Sigmoid colon (tissue), 7 donors: Measurements from ENCODE around the gene ZNF81. TPM values are rescaled to one million over a fixed set of nuclear protein-coding genes. Genes with fewer than 3 reads are reported as not detected.

Source experiments
- polyA plus RNA-seq, 3 donors: library from polyadenylated mRNA; stranded (reverse); fragments of 200-250 nt; gene quantifications; one replicate each; pipeline ENCODE4 v1.2.3, GENCODE V29; 2013
- total RNA-seq, 4 donors: library from RNA; depleted of rRNA; stranded (reverse); fragments of >200 nt; gene quantifications; one replicate each; pipeline ENCODE4 v1.1.0, GENCODE V29; 2016
- donor health status: healthy with polysubstance abuse.
- donor health status: Bipolar disorder and iron deficiency.
- donor health status: healthy.

Gene ZNF81
- total and polyA plus RNA-seq, 7 donors = 0.60 to 16.0 (median 4.4) TPM

Other genes starting within 250 kb of the ZNF81 start
- gene SYN1, start 217.0 kb upstream of the ZNF81 start, total RNA-seq = 1 to 10 TPM in 2 of 4 donors, under 1 TPM in 2; 0.16 to 1.4 (median 1.0) TPM
- 1 to 10 TPM in 1 of 3 donors, under 1 TPM in 1, not detected in 1; 0.46 to 1.6 TPM for gene SYN1, start 217.0 kb upstream of the ZNF81 start, polyA plus RNA-seq
- 10 to 100 TPM in 3 of 4 donors, 1 to 10 TPM in 1; 6.1 to 14.3 (median 10.9) TPM for gene CFP, start 207.0 kb upstream of the ZNF81 start, total RNA-seq
- 1 to 10 TPM; 3.0 to 7.0 (median 4.4) TPM for gene CFP, start 207.0 kb upstream of the ZNF81 start, polyA plus RNA-seq
- 10 to 100 TPM; 12.1 to 18.8 (median 16.8) TPM for gene ELK1, start 186.3 kb upstream of the ZNF81 start, total RNA-seq
- gene ELK1, start 186.3 kb upstream of the ZNF81 start, polyA plus RNA-seq = 10 to 100 TPM; 16.4 to 22.3 (median 21.6) TPM
- gene UXT, start 177.7 kb upstream of the ZNF81 start, total RNA-seq = 100 to 1,000 TPM; 102 to 159 (median 143) TPM
- gene UXT, start 177.7 kb upstream of the ZNF81 start, polyA plus RNA-seq = 100 to 1,000 TPM; 175 to 334 (median 238) TPM
- 1 to 10 TPM; 3.9 to 6.4 (median 4.2) TPM for gene ZNF182, start 167.1 kb downstream of the ZNF81 start, total RNA-seq
- gene ZNF182, start 167.1 kb downstream of the ZNF81 start, polyA plus RNA-seq = 1 to 10 TPM in 1 of 3 donors, under 1 TPM in 2; 0.60 to 3.7 (median 0.92) TPM
- not detected for gene SPACA5, start 170.1 kb downstream of the ZNF81 start, total RNA-seq
- not detected for gene SPACA5, start 170.1 kb downstream of the ZNF81 start, polyA plus RNA-seq
- gene ZNF630, start 234.7 kb downstream of the ZNF81 start, total RNA-seq = 1 to 10 TPM; 4.3 to 7.5 (median 4.7) TPM
- 1 to 10 TPM; 1.4 to 2.3 (median 1.8) TPM for gene ZNF630, start 234.7 kb downstream of the ZNF81 start, polyA plus RNA-seq